Stimulated activated CD4-positive, alpha-beta T cell treated with anti-CD3 and anti-CD28 coated beads, Interleukin-4, amount 100 ng/mL, for 48 hours (primary cell): Measurements from ENCODE around the gene TMEM52B.

Source experiments
- DNase-seq, 2 donors: peaks; one replicate each; pipeline ENCODE4 v3.0.0-alpha.2; 2020; ENCODE audit warnings: low read depth in 2 of 2

TMEM52B gene

GRCh38 chr12:10178821-10179220 lies at the start of gene TMEM52B:
TMEM52B (plus strand) TSS chr12:10179032; CDS start chr12:10179575, 543 bp downstream.
- no peak for DNase-seq

- no peak for DNase-seq
Measured at GRCh38 chr12:10130042-10130441, 48.8 kb upstream of the TMEM52B start, which contains the start of gene CLEC7A. CLEC7A (minus strand) TSS chr12:10130199; CDS start chr12:10130082, 117 bp downstream.

GRCh38 chr12:10131111-10131690 lies 47.6 kb upstream of the TMEM52B start:
- DNase-seq, result no peak

- DNase-seq, result no peak
Measured at GRCh38 chr12:10132850-10133370, 45.9 kb upstream of the TMEM52B start.

- no peak for DNase-seq
Measured at GRCh38 chr12:10135126-10135525, 43.7 kb upstream of the TMEM52B start.

GRCh38 chr12:10136637-10137205 lies 42.1 kb upstream of the TMEM52B start:
- no peak for DNase-seq

GRCh38 chr12:10140001-10140400 lies 38.8 kb upstream of the TMEM52B start:
- peak in 1 of 2 donors; percentile 19 for DNase-seq

- DNase-seq, result no peak
Measured at GRCh38 chr12:10142976-10143589, 35.7 kb upstream of the TMEM52B start.

GRCh38 chr12:10147714-10148403 lies 31.0 kb upstream of the TMEM52B start:
- DNase-seq, result no peak

GRCh38 chr12:10151621-10152020 lies 27.2 kb upstream of the TMEM52B start:
- DNase-seq, result no peak

GRCh38 chr12:10153271-10154144 lies 25.3 kb upstream of the TMEM52B start:
- DNase-seq, result peak; percentile 24

GRCh38 chr12:10154145-10154496 lies 24.7 kb upstream of the TMEM52B start:
- DNase-seq, result no peak

GRCh38 chr12:10155966-10156365 lies 22.9 kb upstream of the TMEM52B start:
- DNase-seq, result no peak

- no peak for DNase-seq
Measured at GRCh38 chr12:10158406-10158805, 20.4 kb upstream of the TMEM52B start.

GRCh38 chr12:10159280-10159679 lies 19.6 kb upstream of the TMEM52B start:
- DNase-seq, result no peak

GRCh38 chr12:10160617-10161385 lies 18.0 kb upstream of the TMEM52B start:
- no peak for DNase-seq

GRCh38 chr12:10163084-10163483 lies 15.7 kb upstream of the TMEM52B start:
- no peak for DNase-seq

- no peak for DNase-seq
Measured at GRCh38 chr12:10165421-10165820, 13.4 kb upstream of the TMEM52B start.

GRCh38 chr12:10167599-10167998 lies 11.2 kb upstream of the TMEM52B start:
- no peak for DNase-seq

GRCh38 chr12:10169104-10169503 lies 9.7 kb upstream of the TMEM52B start:
- DNase-seq, result no peak

GRCh38 chr12:10170216-10170615 lies 8.6 kb upstream of the TMEM52B start:
- no peak for DNase-seq
